VCaP (cell line): Measurements from ENCODE around the gene TEP1.
A peak's percentile ranks its signal among the peaks of the same experiment; 100 is the strongest.

Source experiments
- H3K27ac ChIP-seq: fragments of 450-650 bp; 2 replicates; pipeline ENCODE4 v1.5.1; 2017
- CTCF ChIP-seq: fragments of 450-650 bp; conservative IDR thresholded peaks from 2 replicates; pipeline ENCODE4 v1.5.1; 2017; ENCODE audit warnings: mild to moderate bottlenecking, moderate library complexity

The TEP1 gene

DNA sequence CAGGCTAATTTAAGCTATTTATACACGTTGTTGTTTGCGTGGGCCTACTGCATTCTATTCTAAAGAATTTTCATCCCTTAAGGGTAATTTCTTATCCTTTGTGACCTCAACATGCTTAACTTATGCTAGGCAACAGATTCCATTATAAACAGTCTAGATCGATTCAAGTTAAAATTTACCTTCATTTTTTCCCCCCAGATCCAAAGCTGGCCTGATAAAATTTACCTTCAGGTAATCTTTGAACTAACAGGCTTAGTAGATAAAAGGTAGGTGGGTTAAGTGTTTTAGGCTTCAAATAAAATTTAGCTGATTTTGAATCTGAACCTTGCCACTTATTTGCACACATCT lies 79.8 kb downstream of the TEP1 start:
- no peak for TF ChIP-seq CTCF
- H3K27ac ChIP-seq: peak overlapping the region; percentile 82

DNA sequence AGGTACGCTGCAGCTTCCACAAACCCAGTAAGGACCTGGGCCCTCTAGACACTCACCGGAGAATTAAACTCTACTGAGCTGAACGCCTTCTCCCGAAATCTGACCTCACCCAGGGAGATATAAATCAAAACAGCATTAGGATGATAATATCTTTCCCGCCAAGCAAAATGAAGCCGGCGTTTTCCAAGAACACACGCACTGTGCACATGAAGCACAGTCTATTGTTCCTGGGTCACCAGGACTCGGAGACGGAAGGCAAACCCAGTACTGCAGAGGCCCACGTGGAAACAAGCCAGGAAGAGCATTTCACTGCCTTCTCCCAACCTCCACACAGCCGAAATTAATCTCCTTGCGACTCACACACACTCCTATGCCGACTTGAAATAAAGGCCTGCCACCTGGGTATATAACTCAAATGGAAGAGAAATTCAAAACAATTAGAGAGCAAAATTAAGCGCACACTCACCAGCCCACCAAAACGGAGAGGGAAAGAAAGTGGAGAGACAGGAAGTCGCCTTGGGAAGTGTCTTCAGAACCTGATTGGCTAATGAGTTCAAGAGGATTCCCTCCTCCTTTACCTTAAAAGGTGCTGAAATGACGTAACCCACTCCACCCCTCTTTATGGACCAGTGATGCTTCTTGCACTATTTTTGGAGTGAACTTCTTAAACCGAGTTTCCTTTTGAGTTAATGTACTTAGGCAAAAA lies 80.4 kb downstream of the TEP1 start, which contains the start of gene CCNB1IP1:
CCNB1IP1 (minus strand) TSS at position 492 of the 706 bp plus-strand sequence. CDS start 16,756 bp downstream, outside the sequence.
- peak within 1 kb of the TSS; percentile 82 for H3K27ac ChIP-seq
- TF ChIP-seq CTCF: no peak

DNA sequence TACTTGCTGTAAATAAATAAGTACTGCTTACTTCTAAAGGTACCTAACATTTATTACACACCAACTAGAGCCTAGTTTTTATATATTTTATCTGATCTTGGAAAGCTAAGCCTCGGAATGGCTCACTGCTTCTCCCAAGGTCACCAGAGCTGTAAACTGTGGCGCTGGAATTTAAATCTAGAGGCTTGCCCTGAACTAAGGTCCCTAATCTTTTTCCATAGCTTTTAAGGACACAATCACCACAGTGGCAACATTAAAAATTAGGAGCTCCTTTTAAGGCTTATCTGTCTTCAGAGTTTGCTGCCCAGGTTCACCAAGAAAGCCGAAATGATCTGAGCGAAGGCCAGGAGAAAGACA lies 80.9 kb downstream of the TEP1 start:
- peak overlapping the region; percentile 82 for H3K27ac ChIP-seq
- 0 out of 2 replicates have a peak, but pooled peaks have one; percentile 5 for TF ChIP-seq CTCF

DNA sequence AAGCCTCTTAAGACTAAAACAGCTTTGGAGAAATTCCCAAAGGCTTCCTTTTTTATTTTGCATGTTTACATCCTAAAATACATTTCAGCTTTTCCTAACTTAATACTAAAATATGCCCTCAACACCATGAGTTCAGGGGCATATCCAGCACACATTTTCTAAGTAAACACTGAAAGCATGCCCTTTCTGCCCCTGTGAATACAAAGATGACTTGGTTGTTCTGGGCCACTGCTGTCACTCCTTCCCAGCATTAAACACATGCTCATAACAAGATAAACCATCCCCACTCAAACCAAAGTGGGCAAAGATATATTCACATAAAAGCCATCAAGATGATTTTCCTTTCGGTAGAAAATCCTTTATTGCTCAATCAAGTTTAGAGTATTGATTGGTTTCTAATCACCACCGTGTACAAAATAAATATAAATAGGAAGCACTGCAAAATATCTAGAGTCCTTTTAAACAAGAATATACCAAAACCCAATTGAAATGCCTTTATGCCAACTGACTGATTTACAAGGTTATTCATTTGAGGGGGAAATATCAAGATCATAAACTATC lies 82.2 kb downstream of the TEP1 start:
- peak overlapping the region; percentile 20; the same call in 1 of the 2 replicates for H3K27ac ChIP-seq
- no peak for TF ChIP-seq CTCF

DNA sequence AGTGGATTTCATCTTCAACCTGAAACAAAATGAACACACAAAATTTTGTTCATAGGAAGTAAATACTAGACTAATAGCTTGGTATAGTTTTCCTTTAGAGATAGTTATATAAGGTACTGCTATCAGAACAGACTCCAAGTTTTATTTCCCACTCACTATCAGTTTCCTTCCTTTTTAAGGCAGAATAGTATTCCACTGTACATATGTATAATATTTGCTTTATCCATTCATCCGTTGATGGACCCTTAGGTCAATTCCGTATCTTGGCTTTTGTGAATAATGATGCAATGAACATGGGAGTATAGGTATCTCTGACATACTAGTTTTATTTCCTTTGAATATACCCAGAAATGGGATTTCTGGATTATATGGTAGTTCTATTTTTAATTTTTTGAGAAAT lies 83.9 kb downstream of the TEP1 start:
- H3K27ac ChIP-seq: no peak overlapping the region; the same call in 1 of the 2 replicates
- TF ChIP-seq CTCF: no peak

- TF ChIP-seq CTCF: no peak
- no peak overlapping the region; the same call in 1 of the 2 replicates for H3K27ac ChIP-seq
Observed at GRCh38 chr14:20328705-20329104, 84.6 kb downstream of the TEP1 start.

- 0 out of 2 replicates have a peak overlapping the region, but pooled peaks have one; percentile 10 for H3K27ac ChIP-seq
- peak; percentile 81 for TF ChIP-seq CTCF
Observed at GRCh38 chr14:20327005-20327869, 86.1 kb downstream of the TEP1 start.
